GM18861 (cell line): ENCODE results near the gene PHC2.
A peak's percentile ranks its signal among the peaks of the same experiment; 100 is the strongest.

Experiments
- ATAC-seq: cut with Tn5 transposase; IDR thresholded peaks from one replicate; pipeline ENCODE4 v1.9.1; 2021; ENCODE audit not compliant: unreplicated experiment

Gene PHC2

DNA sequence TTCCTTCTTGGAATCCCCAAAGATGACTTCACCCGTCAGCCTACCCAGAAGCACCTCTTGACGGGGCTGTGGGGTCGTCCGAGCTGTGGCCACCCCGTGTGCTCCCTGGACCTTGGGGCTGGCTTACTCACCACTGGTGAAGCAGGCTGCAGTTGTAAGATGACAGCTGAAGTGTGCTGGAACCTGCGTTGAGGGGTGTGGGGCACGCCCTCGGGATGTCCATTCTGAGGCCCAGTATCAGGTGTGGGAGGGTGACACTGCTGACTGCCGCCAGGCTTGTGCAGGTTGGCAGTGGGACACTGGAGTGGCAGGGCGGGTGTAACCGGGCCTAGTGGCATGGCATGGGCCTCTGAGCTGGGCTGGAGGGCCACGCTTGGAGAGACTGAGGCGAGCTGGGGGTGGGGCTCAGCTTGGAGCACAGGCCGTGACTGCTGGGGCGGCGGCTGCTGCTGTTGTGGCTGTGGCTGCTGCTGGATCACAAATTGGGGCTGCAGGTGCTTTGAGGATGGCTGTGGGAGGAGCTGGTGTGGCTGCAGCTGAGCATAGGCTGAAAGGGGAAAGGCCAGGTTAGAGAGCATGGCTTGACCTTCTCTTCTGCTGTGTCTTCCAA, 76.1 kb downstream of the PHC2 start:
- no peak for ATAC-seq

DNA sequence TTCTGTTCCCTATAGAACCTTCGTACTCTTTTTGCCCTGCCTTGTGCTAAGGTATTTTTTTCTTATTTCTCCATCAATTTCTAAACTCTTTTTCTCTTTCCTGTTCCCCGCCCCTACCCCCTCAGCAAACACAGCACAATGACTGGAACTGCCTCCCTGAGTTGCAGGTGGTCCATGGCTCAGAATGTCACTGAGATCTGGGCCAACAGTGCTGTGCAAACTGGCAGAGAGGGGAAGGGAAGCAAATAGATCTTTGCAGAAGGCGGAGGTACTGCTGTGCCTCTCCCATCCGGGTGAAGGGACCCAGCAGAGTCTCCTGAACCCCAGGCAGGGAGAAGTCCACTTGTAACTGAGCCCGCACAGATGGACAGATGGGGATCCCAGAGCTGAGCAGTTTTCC, 77.4 kb downstream of the PHC2 start:
- no peak for ATAC-seq

DNA sequence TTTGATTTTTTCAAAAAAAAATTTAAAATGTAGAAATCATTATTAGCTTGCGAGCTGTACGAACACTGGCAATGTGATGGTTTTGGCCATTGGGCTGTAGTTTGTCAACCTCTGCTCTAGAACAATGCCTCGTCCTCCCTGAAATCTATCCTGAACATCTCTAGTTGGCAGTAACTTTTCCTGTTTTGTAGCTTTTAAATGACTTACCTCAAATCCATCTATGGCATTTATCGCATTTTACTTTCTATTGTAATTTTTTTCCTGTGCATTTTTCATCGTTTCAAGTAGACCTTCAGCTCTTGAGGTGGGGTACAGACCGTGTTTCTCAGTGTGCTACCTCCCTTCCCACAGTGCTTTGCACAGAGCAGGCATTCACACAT, 79.6 kb downstream of the PHC2 start:
- no peak for ATAC-seq

GRCh38 chr1:33350611-33351280, 80.1 kb downstream of the PHC2 start:
- ATAC-seq: no peak

DNA sequence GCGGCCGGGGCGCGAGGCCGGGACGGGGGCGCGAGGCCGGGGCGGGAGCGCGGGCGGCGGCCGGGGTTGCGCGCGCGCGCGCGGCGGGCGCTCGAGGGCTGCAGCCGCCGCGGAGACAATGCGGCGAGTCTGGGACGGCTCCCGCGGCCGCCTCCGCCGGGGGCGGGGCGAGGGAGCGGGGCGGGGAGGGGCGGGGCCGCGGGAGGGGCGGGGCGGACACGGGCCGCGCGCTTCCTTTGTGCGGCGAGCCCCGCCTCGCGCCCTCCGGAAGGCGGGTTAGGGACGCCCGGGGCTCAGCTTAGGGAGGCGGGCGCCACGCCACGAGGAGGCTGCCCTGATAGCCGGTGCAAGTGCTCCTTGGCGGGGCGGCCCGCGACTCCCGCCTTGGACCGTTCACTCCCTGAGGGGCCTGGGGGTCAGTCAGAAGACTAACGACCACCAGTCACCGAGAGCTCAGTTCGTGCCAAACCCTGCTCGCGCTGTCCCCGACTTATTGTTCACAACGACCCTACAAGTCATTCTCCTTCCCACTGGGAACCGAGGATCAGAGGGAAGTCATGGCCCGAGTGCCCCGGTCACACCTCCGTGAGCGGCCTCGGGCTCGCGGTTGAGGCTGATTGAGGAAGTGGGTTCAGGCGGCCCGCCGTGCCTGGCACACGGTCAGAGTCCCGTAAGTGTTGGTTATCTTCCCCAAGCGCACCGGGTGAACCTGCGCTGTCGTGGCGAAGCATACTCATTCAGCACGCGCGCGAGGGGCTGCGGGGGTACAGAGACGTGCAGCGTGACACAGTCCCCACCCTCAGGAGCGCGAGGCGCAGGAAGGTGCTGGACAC, 80.9 kb downstream of the PHC2 start:
- ATAC-seq: peak; percentile 53

DNA sequence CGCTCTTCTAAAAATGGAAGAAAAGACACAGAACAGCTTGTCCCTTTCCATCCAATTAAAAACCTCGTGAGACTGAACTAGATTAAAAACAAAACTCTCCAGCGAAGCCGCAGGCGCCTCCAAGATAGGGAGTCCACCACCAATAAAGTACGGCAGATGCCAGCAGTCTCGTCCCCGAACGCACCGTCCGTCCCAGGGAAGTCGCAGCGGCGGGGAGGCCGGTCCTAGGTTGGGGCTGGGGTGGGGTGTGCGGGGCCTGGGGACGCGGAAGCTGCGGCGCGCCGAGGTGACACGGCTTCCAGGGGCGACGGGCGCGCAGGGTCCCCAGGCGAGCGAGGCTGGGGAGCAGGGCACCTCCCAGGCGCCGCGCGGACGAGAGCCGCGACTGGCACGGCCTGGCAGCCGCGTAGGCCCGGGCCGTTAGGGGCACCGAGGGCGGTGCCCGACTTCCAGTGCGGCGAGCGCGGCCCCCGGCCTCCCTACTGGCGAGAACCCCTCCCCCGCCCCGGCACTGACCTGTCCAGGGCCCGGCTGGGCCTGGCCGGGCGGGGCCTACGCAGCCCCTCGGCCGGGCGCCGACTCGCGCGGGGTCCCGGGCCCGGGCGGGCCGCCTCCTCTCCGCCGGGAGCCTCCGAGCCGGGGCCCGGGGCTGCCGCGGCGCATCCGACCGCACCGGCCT, 81.7 kb downstream of the PHC2 start:
- ATAC-seq: peak; percentile 27

GRCh38 chr1:33348676-33349080, 82.2 kb downstream of the PHC2 start:
- ATAC-seq: no peak

- ATAC-seq: no peak
These were observed 82.7 kb downstream of the PHC2 start for GRCh38 chr1:33348194-33348593.

- no peak for ATAC-seq
These were observed 83.3 kb downstream of the PHC2 start for GRCh38 chr1:33347650-33347992.

DNA sequence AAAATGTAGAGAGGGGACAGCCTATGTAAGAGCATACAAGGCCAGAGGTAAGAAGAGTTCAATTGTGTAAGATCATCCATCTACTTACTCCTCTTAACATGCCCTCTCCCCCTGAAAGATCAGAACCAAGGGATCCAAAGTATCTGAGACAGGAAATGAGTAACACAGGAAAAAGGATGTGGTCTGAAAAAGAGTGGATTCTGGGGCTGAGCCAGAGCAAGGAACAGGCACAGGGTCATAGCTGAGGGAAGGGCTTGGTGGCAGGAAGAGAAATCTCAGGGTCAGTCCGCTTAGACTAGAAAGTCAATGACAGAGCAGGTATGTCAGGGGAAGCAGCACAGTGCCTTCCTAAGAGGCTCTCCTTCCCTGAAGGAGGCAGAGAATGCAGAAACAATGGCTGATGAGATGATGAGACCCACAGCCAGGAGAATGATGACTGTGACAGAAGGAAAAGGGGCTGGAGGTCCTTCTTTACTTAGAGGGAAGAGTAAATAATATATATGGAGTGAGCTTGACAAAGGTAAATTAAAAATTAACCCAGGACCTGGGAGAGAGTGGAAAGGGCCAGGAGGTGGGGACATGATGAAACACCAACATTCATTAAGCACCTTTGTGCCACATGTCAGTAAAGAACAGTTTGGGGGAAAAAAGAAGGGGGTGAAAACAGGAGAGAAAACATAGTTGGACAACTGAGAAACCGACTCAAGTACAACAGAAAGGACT, 83.8 kb downstream of the PHC2 start:
- no peak for ATAC-seq

DNA sequence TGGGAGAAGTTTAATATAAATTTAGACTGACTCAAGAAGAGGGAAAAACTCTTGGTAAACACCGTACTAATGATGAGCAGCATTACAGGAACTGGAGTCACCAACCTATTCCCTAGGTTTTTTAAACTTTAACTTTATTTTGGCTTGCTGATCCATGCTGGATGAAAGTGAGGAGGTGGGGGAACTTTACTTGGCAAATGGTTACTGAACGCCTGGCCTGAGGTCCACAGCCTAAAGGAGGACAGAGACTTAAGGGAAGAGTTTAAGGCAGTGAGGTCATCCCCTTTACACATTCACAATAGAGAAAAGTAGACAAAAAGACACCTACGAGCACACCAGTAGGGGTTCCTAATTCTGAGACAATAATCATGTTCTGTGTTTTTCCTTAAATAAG, 84.4 kb downstream of the PHC2 start:
- ATAC-seq: no peak

DNA sequence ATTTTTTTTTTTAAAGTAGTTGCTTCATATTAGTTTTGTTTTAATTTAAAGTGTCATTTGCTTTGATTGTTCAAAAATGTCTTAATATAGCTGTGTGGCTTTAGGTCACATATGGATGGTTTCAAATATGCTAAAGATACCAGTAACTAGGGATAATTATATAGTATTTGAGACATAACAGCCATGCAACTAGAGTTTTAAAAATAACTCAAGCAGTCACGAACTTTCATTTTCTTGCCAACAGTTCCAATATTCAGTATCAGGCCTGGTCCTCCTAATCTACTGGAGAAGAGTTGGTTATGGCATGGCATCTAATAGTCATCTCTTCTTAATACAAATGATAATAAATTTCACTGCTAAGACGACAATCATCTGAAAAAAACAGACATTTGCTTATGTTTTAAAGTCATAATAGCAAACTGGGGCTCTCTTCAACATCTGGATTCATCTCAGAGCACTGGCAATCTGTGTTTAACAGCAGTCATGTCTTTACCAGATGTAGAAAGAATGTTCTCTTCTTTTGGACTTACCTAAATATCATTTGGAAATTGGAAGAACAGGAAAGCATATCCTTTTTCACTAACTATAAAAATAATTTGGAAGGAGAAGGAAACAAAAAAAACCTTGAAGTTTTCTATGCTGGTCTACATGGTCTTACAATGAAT, 85.9 kb downstream of the PHC2 start:
- no peak for ATAC-seq

DNA sequence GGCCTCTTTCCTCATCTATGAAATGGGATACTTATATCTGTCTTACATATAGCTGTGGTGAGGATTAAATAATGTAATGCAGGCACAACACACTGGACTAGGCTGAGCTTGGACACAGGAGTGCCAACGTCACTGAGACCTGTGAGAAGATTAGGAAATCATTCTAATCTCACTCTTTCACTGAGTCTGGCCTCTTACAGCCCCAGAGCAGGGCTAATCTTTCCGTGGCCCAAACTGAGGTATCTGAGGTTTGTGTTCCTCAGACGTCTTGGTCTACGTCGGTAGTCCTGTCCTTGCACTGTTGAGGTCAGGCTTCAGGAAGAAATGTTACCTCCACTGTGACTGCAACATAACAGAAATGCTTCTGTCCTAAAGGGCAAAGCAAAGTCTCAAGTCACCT, 87.4 kb downstream of the PHC2 start:
- no peak for ATAC-seq

GRCh38 chr1:33342041-33342723, 88.7 kb downstream of the PHC2 start:
- ATAC-seq: no peak

GRCh38 chr1:33341190-33341589, 89.7 kb downstream of the PHC2 start:
- ATAC-seq: no peak

GRCh38 chr1:33339413-33339812, 91.5 kb downstream of the PHC2 start:
- no peak for ATAC-seq

- no peak for ATAC-seq
These were observed 92.3 kb downstream of the PHC2 start for GRCh38 chr1:33338440-33339211.

DNA sequence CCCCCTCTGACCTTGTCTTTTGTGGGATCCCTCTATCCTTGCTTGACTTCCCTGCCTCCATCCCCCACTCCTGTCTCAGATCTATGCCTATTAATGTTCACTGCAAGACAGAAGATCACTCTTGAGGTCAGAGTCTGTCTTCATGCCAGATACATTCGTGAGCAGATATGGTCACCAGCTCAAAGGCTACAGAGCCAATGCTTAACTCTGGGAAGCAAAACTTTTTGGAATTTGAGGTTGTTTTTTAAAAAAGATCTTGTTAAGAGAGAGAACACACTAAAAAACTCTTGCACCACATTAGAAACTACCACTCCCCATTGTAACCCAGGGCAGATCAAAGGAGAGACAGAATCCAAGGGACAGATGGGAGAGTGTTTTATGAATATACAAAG, 92.9 kb downstream of the PHC2 start:
- ATAC-seq: no peak

DNA sequence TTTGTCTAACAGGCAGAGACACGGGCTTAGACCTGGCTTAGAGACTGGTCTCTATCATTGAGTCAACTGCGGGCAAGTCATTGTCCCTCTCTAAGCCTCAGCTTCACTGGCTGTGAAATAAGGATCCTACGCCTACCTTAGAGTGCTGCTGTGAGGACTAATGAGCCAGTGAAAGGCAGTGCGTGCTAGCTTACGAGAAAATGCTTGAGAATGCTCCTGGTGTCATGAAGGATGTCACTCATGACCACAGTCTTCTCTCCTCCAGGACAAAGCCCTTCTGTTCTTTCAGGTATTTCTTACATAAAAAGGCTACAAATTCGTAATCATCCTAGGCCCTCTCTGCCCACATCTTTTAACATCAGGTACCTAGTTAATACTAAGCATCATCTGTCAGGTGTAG, 93.5 kb downstream of the PHC2 start:
- ATAC-seq: no peak
